ENCODE results near the gene PKD1L1.

GRCh38 chr7:47814905-47815613 is 133.2 kb downstream of the PKD1L1 start:
- no peak for TF ChIP-seq POLR2AphosphoS5 (IDR thresholded peaks at IDR 0.05)
- TF ChIP-seq CTCF (IDR thresholded peaks at IDR 0.05): no peak
- no peak for TF ChIP-seq EP300 (IDR thresholded peaks at IDR 0.05)

Measured in suprapubic skin (tissue), 4 donors.